CD14-positive monocyte (primary cell): ENCODE results near the gene TP73. TPM values are rescaled to one million over a fixed set of nuclear protein-coding genes. Genes with fewer than 3 reads are reported as not detected.
A peak's percentile ranks its signal among the peaks of the same experiment; 100 is the strongest.

ENCODE experiments used
- DNase-seq, 3 donors: peaks; one replicate each; pipeline ENCODE4 v3.0.0-alpha.2; 2011 to 2022
- H2AFZ ChIP-seq: 2 replicates; pipeline ENCODE4 v1.6.0; 2012; ENCODE audit warnings: mild to moderate bottlenecking, low read depth, low read length, inconsistent platforms; ENCODE audit not compliant: insufficient read depth, poor library complexity, severe bottlenecking
- H3K27ac ChIP-seq, 2 donors: 1 replicate in 1 of 2; 2 replicates in 1 of 2; pipeline ENCODE4 v1.5.1; 2012 to 2013; ENCODE audit warnings: low read length in 2 of 2, control low read depth in 1 of 2, inconsistent platforms in 1 of 2, low read depth in 1 of 2, mild to moderate bottlenecking in 1 of 2
- H3K27me3 ChIP-seq, 2 donors: one replicate each; pipeline versions ENCODE4 v1.6.0 to v1.6.1; 2011 to 2013; ENCODE audit warnings: low read length in 2 of 2; ENCODE audit not compliant: control insufficient read depth in 2 of 2, insufficient read depth in 2 of 2
- H3K36me3 ChIP-seq, 2 donors: replicated peaks in 1 of 2; 1 replicate in 1 of 2; 2 replicates in 1 of 2; pipeline versions ENCODE4 v1.5.1 to v1.6.1; 2012 to 2013; ENCODE audit warnings: low read length in 2 of 2, control low read depth in 1 of 2, inconsistent platforms in 1 of 2, mild to moderate bottlenecking in 1 of 2; ENCODE audit not compliant: insufficient read depth in 2 of 2, control insufficient read depth in 1 of 2
- H3K4me1 ChIP-seq, 2 donors: 1 replicate in 1 of 2; 2 replicates in 1 of 2; pipeline versions ENCODE4 v1.5.1 to v1.6.1; 2012 to 2013; ENCODE audit warnings: low read length in 2 of 2, control low read depth in 1 of 2, inconsistent platforms in 1 of 2, mild to moderate bottlenecking in 1 of 2, moderate library complexity in 1 of 2; ENCODE audit not compliant: insufficient read depth in 2 of 2, control insufficient read depth in 1 of 2
- H3K4me2 ChIP-seq: replicated peaks from 2 replicates; pipeline ENCODE3; 2012; ENCODE audit warnings: low read length, moderate library complexity, mild to moderate bottlenecking; ENCODE audit not compliant: poor library complexity, severe bottlenecking; ENCODE audit errors: extremely low read depth
- H3K4me3 ChIP-seq, 3 experiments: fragments of 200-600 bp in 1 of 3; sonication (generic) in 1 of 3; replicated peaks in 1 of 3; 1 replicate in 2 of 3; 2 replicates in 1 of 3; pipeline ENCODE4 v1.5.1; 2011 to 2013; ENCODE audit warnings: low read length in 3 of 3, mild to moderate bottlenecking in 3 of 3, control low read depth in 2 of 3, low read depth in 2 of 3, inconsistent platforms in 1 of 3, moderate library complexity in 1 of 3
- H3K79me2 ChIP-seq: 2 replicates; pipeline ENCODE4 v1.6.0; 2012; ENCODE audit warnings: mild to moderate bottlenecking, control low read depth, inconsistent platforms, low read length, moderate library complexity; ENCODE audit not compliant: insufficient read depth
- H3K9ac ChIP-seq: 2 replicates; pipeline ENCODE4 v1.6.0; 2017; ENCODE audit warnings: low read length, mild to moderate bottlenecking; ENCODE audit not compliant: insufficient read depth, poor library complexity, severe bottlenecking
- H3K9me3 ChIP-seq, 2 donors: replicated peaks in 1 of 2; 1 replicate in 1 of 2; 2 replicates in 1 of 2; pipeline versions ENCODE4 v1.5.1 to v1.6.1; 2012 to 2013; ENCODE audit warnings: low read length in 2 of 2, control low read depth in 1 of 2; ENCODE audit not compliant: control insufficient read depth in 1 of 2, insufficient read depth in 1 of 2
- H4K20me1 ChIP-seq: 2 replicates; pipeline ENCODE4 v1.6.0; 2012; ENCODE audit warnings: mild to moderate bottlenecking, low read length, control low read depth, moderate library complexity; ENCODE audit not compliant: insufficient read depth
- H3K27ac Mint-ChIP-seq, 7 donors: one replicate each; pipeline ENCODE4 v1.8.0; 2020; ENCODE audit warnings: mild to moderate bottlenecking in 7 of 7, mixed read lengths in 7 of 7, moderate library complexity in 6 of 7, inconsistent platforms in 2 of 7
- H3K27me3 Mint-ChIP-seq, 3 donors: one replicate each; pipeline ENCODE4 v1.8.0; 2021 to 2022; ENCODE audit warnings: low read depth in 3 of 3, mild to moderate bottlenecking in 3 of 3, mixed read lengths in 3 of 3, moderate library complexity in 3 of 3, inconsistent platforms in 1 of 3
- H3K36me3 Mint-ChIP-seq, 2 donors: one replicate each; pipeline ENCODE4 v1.8.0; 2020; ENCODE audit warnings: mixed read lengths in 2 of 2, inconsistent platforms in 1 of 2, mild to moderate bottlenecking in 1 of 2
- H3K4me1 Mint-ChIP-seq: one replicate; pipeline ENCODE4 v1.8.0; 2020; ENCODE audit warnings: mild to moderate bottlenecking, mixed read lengths
- H3K4me3 Mint-ChIP-seq, 2 donors: one replicate each; pipeline ENCODE4 v1.8.0; 2020; ENCODE audit warnings: mild to moderate bottlenecking in 2 of 2, mixed read lengths in 2 of 2, moderate library complexity in 1 of 2
- H3K9me3 Mint-ChIP-seq, 7 donors: one replicate each; pipeline ENCODE4 v1.8.0; 2020 to 2022; ENCODE audit warnings: mixed read lengths in 7 of 7, mild to moderate bottlenecking in 6 of 7, moderate library complexity in 6 of 7, inconsistent platforms in 2 of 7
- WGBS: methylation state at CpG from one replicate; pipeline ENCODE4 v1.1.5; 2013; ENCODE audit warnings: missing lambda C conversion rate; ENCODE audit not compliant: insufficient coverage; 5-methylcytosine and 5-hydroxymethylcytosine counted together
- intact Hi-C, 2 donors: fragments of 100-400 bp; cut with micrococcal nuclease; formaldehyde crosslinking; loops; one replicate each; pipeline versions ENCODE4 v1.15.0 to v1.15.1; 2023
- polyA plus RNA-seq, 3 donors: library from polyadenylated mRNA; depleted of rRNA in 1 of 3; unstranded in 2 of 3; stranded (reverse) in 1 of 3; fragments of 300-500 nt in 2 of 3; fragments of >200 nt in 1 of 3; fragmentation: Illumina TruSeq in 2 of 3; gene quantifications; 1 replicate in 2 of 3; 2 replicates in 1 of 3; pipeline ENCODE4 v1.2.3, GENCODE V29; 2012 to 2021
- TF ChIP-seq, protein P1 (sequence below): fragments of 200-600 bp; IDR thresholded peaks from one replicate; pipeline ENCODE4 v1.8.0; 2022; ENCODE audit warnings: antibody characterized with exemption, mild to moderate bottlenecking

Gene TP73
- polyA plus RNA-seq, 3 donors, result 0.21 to 0.42 TPM; not detected in 1

DNA sequence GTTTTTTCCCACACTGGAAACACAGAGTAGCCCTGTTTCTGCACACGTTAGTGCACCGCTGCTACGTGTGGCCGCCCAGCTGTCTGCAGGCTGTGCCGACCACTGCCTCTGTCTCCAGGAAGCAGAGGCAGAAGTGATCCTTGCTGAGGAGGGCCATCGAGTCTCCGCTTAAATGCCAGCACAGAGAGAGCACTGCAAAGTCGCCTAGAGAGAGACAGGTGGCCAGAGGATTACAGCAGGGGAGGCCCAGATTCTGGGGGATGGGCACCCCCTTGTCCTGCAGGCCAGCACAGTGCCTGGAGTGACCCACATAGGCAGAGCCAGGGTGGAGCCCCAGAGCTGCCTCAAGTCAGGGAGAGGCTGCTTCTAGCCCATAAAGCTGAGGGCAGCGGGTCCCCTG is 21.4 kb upstream of the TP73 start:
- no peaks in the 10 kb centered on the region for H3K27me3 ChIP-seq
- H3K79me2 ChIP-seq, result peaks cover 4% of the 10 kb centered on the region
- Mint-ChIP-seq H3K4me3 (no peak overlapping the region), H3K9me3 (no peaks in the 10 kb centered on the region), H3K27me3 (peaks cover 0 to 3% (median 2%) of the 10 kb centered on the region in 3 donors), H3K36me3 (peaks cover 66 to 92% of the 10 kb centered on the region in 2 donors), H3K4me1 (peaks cover 12% of the 10 kb centered on the region), H3K27ac (no peak overlapping the region)
- H3K4me2 ChIP-seq, result no peak overlapping the region
- no peaks in the 10 kb centered on the region for H4K20me1 ChIP-seq
- no peak overlapping the region for H3K9ac ChIP-seq
- 84% methylated on average over 9 of the region's 9 CpGs for whole genome bisulfite sequencing
- intact Hi-C loops, result no loop called here
- peaks cover 12 to 17% of the 10 kb centered on the region in 2 donors for H3K4me1 ChIP-seq
- H3K9me3 ChIP-seq, result no peaks in the 10 kb centered on the region
- TF ChIP-seq, protein P1, sequence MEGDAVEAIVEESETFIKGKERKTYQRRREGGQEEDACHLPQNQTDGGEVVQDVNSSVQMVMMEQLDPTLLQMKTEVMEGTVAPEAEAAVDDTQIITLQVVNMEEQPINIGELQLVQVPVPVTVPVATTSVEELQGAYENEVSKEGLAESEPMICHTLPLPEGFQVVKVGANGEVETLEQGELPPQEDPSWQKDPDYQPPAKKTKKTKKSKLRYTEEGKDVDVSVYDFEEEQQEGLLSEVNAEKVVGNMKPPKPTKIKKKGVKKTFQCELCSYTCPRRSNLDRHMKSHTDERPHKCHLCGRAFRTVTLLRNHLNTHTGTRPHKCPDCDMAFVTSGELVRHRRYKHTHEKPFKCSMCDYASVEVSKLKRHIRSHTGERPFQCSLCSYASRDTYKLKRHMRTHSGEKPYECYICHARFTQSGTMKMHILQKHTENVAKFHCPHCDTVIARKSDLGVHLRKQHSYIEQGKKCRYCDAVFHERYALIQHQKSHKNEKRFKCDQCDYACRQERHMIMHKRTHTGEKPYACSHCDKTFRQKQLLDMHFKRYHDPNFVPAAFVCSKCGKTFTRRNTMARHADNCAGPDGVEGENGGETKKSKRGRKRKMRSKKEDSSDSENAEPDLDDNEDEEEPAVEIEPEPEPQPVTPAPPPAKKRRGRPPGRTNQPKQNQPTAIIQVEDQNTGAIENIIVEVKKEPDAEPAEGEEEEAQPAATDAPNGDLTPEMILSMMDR, result no peak
- H3K36me3 ChIP-seq, result peaks cover 74 to 86% of the 10 kb centered on the region in 2 donors
- peak overlapping the region in 1 of 2 donors; percentile 52 for H3K27ac ChIP-seq
- H2AFZ ChIP-seq, result no peak overlapping the region
- no peak overlapping the region for H3K4me3 ChIP-seq
- DNase-seq, result no peak

DNA sequence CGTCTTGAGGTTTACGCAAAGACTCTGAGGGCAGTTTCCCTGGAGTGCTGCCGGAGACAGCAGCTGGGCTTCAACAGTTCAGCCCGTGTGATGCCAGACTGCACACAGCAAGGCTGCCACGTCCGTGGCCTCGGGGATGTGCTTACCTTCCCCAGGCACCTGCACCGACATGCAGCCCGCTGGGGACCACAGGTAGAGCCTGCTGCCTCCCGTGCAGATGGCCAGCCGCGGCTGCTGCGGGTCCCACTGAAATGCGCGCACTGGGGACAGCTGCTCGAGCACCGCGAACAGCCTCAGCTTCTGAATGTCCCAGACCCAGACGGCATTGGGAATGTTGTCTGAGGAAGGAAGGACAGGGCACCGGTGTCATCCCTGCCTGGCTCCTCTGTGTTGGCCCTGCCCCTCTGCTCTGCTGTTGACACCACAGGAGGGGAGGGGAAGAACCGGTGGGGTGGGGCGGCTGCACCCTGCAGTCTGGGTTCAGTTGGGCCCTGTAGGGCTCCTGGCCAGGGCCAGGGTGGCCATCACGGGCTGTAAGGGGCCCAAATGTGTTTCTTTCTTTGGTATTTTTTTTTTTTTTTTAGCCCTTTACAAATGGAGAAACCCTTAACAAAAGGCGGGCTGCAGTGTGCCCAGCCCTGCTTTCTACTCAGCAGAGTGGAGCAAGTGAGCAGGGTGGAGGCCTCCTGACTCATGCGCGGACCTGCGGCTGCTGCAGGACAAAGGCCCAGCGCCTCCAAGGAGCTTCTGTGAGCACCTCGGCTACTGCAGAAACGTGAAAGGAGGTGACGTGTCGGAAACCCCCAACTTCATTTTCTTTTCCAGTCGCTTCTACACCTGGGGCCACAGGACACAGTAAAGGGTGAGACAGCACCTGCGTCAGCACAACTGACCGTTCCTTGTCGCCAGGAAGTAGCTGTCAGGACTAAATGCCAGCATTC is 20.7 kb upstream of the TP73 start:
- Mint-ChIP-seq H3K4me1 (peaks cover 8% of the 10 kb centered on the region), H3K27me3 (peaks cover 0 to 2% (median 2%) of the 10 kb centered on the region in 3 donors), H3K36me3 (peaks cover 70 to 92% of the 10 kb centered on the region in 2 donors), H3K9me3 (no peaks in the 10 kb centered on the region), H3K4me3 (no peak overlapping the region), H3K27ac (no peak overlapping the region)
- intact Hi-C loops, result no loop called here
- DNase-seq, result no peak
- Histone ChIP-seq H4K20me1 (no peaks in the 10 kb centered on the region), H2AFZ (no peak overlapping the region), H3K4me2 (no peak overlapping the region), H3K9me3 (no peaks in the 10 kb centered on the region), H3K4me1 (peaks cover 10 to 15% of the 10 kb centered on the region in 2 donors), H3K27me3 (no peaks in the 10 kb centered on the region), H3K4me3 (no peak overlapping the region), H3K79me2 (no peaks in the 10 kb centered on the region), H3K27ac (no peak overlapping the region), H3K9ac (no peak overlapping the region), H3K36me3 (peaks cover 81 to 93% of the 10 kb centered on the region in 2 donors)
- WGBS, result 97% methylated on average over 28 of the region's 36 CpGs
- TF ChIP-seq, protein P1, result no peak
